NAMALWA (cell line): ENCODE results near the gene TRIM41.
"Not testable (repeated sequence)": the region's sequence is repeated elsewhere in the genome, so short reads cannot be mapped to it uniquely, and the experiment has no call there.

Source experiments
- DNase-seq: peaks from one replicate; pipeline ENCODE4 v3.0.0-alpha.2; 2015; ENCODE audit warnings: low spot score

Gene TRIM41

GRCh38 chr5:181223058-181223728, at the start of gene TRIM41:
Gene TRIM41 (plus strand): TSS chr5:181223281. CDS start chr5:181224000, 719 bp downstream.
- DNase-seq: peak; percentile 99

- DNase-seq: peak; percentile 86
Measured at GRCh38 chr5:181173420-181174342, 49.4 kb upstream of the TRIM41 start.

GRCh38 chr5:181176254-181176952, 46.7 kb upstream of the TRIM41 start:
- no peak for DNase-seq

DNA sequence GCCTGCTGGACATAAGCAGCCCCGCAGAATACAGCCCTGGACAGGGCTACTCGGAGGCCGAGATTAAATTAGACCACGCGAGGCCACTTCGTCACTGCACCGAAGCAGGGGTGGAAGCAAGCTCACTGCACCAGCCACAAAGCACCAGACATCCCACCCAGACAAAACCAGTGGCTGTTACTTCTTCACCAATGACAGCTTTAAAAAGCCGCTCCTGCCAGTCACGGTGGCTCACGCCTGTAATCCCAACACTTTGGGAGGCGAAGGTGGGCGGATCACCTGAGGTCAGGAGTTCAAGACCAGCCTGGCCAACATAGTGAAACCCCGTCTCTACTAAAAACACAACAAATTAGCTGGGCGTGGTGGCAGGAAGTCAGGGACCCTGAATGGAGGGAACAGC, 45.5 kb upstream of the TRIM41 start:
- not testable (repeated sequence) for DNase-seq

DNA sequence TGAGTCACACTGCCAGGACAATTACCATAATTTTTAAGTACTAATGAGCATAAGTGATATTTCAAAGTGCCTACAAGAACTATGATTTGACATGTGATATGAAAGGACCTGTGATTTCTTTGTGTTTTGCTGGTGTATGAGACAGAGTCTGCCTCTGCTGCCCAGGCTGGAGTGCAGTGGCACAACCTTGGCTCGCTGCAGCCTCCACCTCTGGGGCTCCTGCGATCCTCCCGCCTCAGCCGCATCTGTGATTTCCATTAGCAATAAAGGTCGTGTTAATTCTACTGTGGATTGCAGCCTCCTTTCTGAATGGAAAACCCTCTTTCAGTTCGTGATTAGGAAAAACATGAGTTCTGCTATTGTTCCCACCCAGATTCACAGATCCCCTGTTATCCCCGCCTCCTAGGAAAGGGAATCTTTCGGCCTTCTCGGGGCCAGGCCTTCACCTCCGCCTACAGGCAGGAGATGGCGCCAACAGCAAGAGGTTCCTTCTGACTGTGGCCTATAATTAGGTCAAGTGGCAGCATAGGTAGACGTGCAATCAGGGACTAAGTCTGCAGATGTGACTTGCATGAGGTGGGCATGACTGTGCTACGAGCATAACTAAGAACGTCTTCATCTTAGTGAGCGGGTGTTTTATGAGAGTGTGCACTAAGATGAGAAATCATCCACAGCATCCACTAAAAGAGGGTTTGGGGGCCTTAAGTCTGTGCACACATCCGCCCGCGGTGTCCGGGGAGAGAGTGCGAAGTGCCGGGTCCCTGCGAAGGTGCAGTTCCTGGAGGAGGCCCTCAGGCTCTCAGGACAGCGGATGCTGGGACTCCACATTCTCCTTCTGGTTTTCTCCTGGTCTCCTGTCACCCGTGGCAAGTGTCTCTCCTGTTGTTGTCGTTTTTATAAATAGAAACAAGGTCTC, 41.2 kb upstream of the TRIM41 start:
- DNase-seq: peak; percentile 87

DNA sequence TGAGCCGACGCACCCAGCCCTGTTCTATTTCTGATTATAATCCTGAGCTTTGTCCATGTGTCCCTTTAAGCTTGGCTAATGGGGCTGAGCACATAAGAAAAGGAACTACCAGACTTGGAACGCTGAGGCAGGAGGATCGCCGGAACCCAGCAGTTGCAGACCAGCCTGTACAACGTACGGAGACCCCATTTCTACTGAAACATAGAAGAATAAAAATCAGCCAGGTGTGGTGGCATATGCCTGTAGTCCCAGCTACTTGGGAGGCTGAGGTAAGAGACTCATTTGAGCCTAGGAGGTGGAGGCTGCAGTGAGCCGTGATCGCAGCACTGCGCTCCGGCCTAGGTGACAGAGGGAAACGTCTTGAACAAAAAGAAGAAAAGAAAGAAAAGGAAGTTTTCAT, 40.4 kb upstream of the TRIM41 start:
- DNase-seq: no peak

DNA sequence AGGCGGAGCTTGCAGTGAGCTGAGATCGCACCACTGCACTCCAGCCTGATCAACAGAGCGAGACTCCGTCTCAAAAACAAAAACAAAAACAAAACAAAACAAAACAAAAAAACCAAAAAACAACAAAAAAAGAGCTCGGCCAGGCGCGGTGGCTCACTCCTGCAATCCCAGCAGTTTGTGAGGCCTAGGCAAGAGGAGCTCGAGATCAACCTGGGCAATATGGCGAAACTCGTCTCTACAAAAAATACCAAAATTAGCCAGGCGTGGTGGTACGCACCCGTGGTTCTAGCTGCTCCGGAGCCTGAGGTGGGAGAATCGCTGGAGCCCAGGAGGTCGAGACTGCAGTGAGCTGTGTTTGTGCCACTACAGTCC, 38.2 kb upstream of the TRIM41 start:
- no peak for DNase-seq

GRCh38 chr5:181185560-181185959, 37.5 kb upstream of the TRIM41 start:
- DNase-seq: no peak

- no peak for DNase-seq
Measured at GRCh38 chr5:181186022-181186421, 37.1 kb upstream of the TRIM41 start.

DNA sequence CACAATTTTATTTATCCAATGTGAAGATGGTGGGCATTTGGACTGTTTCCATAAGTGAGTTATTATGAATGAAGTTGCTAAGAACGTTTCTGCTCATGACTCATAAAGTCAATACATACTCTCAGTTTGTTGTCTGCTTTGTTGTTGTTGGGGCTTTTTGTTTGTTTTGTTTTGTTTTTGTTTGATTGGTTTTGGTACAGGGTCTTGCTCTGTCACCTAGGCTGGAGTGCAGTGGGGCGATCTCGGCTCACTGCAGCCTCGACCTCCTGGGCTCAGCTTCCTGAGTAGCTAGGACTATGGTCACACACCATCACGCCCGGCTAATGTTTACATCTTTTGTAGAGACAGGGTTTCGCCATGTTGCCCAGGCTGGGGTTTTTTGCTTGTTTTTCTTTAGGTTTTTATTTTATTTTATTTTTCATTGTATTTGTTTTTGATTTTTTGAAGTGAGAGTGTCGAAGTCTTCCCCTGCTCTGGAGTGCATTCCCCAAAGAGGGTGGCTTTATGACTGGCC, 36.0 kb upstream of the TRIM41 start:
- peak; percentile 60 for DNase-seq

DNA sequence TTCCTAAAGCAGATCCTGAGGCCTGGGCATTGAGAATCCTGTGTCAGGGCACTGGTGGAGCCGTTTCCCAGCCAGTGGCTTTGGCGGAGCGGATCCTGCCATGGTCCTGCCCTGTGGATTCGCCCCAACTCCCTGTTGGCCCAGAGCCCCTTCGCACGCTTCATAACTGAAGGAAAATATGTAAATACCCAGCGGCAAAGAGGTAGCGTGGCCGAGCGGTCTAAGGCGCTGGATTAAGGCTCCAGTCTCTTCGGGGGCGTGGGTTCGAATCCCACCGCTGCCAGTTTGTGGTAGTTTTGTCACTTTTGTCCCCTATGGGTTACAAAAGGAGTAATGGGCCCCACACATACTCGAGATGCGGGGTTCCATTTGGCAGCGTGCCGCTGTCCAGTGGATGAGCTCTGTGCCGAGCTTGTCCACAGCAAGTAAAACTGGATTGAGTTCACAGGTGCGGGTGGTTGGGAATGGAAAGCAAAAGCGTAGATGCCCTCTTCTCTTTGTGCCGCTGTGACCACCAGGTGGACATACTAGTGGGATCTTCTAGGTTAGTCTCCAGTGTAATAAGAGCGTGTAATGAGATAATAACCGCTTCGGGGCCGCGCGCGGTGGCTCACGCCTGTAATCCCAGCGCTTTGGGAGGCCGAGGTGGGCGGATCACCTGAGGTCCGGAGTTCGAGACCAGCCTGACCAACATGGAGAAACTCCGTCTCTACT, 35.4 kb upstream of the TRIM41 start:
- peak; percentile 81 for DNase-seq

GRCh38 chr5:181188700-181189362, 34.2 kb upstream of the TRIM41 start:
- DNase-seq: peak; percentile 92

- peak; percentile 85 for DNase-seq
Measured at GRCh38 chr5:181189363-181189961, 33.6 kb upstream of the TRIM41 start.

- peak; percentile 50 for DNase-seq
Measured at GRCh38 chr5:181189962-181190710, 32.9 kb upstream of the TRIM41 start.

DNA sequence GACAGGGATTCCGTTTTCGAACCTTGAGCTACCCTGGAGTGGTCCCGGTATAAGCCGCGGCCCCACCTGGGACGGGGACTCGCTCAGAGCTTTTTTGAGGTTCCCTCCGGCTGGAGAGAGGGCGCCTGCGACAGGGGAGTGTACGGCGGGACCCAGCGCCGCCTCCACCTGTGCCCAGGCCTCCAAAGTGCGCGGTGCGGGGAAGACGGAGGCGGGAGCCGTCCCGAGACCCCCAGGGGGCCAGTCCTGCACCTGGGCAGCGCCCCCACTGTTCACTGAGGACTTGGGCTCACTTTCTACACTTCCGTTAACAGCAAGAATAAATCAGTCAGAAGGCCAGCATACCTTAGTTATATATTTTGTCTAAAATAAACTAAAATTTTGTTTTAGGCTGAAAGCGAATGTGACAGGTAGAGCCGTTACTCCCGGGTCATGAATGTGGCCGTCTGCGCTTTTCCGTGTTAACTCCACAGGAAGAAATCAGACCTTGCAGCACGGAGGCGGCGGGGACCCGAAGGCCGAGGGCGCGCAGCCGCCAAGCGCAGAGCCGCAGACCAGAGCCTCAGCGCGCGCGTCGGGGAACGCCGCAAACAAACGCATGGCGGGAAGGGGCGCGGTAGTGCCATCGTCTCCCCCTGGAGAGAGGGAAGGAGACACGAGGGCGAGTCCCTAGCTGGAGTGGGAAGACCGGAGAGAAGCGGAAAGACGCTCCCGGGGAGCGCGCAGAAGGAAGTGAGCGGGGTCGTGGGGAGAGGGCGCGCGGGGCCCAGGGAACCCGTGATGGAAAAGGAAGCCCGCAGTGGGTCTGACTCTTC, 32.2 kb upstream of the TRIM41 start:
- peak; percentile 72 for DNase-seq

DNA sequence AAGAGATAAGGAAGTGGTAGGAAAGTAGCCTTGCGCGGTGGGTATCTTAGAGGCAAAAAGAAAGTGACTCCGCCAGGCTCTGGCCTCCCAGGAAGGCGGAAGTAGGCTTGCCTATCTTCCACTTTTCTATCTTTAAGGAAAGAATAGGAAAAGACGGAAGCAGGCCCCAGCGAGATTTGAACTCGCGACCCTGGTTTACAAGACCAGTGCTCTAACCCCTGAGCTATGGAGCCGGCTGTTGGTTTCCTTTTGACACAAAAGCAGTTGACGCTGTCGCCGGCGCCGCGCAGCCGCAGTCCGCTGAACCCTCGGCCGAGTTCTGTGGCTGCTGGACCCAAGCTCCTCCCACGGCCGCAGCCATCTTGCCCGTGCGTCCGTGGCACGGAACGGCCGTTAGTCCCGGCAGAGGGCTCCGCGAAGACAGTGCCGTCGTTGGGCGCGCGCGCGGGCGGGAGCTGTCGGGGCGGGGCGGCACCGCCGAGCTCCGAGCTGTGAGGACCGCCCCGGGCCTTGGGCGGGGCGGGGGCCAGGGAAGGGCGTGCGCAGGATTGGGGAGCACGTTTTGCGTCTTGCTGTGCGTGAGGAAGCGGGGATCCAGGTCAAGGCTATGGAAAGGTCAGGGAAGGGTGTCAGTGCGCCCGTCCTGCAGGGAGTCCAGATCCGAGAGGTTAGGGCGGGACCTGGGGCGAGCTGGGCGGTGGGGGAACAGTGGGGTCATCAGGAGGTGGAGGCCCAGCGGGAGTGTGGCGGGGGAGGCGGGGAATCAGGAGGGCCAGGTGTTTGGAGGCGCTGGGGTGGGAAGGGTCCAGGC, 31.4 kb upstream of the TRIM41 start:
- peak; percentile 97 for DNase-seq
